ENCODE data around the gene SLC10A1. TPM values are rescaled to one million over a fixed set of nuclear protein-coding genes. Genes with fewer than 3 reads are reported as not detected.
"Not testable (repeated sequence)": the region's sequence is repeated elsewhere in the genome, so short reads cannot be mapped to it uniquely, and the experiment has no call there.

Gene SLC10A1
- total RNA-seq, 1 experiment from 2014 or later = not detected

- H3K27ac Mint-ChIP-seq; H2AFZ ChIP-seq (ENCODE audit: low read length); H3K9me3 Mint-ChIP-seq; H3K79me2 ChIP-seq (ENCODE audit: insufficient read depth, low read length); H2BK20ac ChIP-seq (ENCODE audit: low read depth, low read length, poor library complexity, severe bottlenecking); H3K4me2 ChIP-seq (ENCODE audit: insufficient read depth, insufficient read length, low read length); H2AK5ac ChIP-seq (ENCODE audit: insufficient read length, low read length); H3K27ac ChIP-seq (ENCODE audit: insufficient read length, low read depth, low read length); H2BK120ac ChIP-seq (ENCODE audit: low read depth, low read length, poor library complexity, severe bottlenecking); H3K4me3 Mint-ChIP-seq; H3K4me1 ChIP-seq (ENCODE audit: insufficient read depth, low read length); H3K79me1 ChIP-seq (ENCODE audit: insufficient read depth, low read depth, low read length, poor library complexity, severe bottlenecking); H3K4ac ChIP-seq (ENCODE audit: low read depth, low read length); H3K36me3 Mint-ChIP-seq (ENCODE audit: insufficient read depth in 1 of 3, low read depth in 3 of 3); H3K23me2 ChIP-seq (ENCODE audit: insufficient read length, low read depth, low read length, poor library complexity, severe bottlenecking); H4K91ac ChIP-seq (ENCODE audit: insufficient read length, low read depth, low read length); H3K56ac ChIP-seq (ENCODE audit: insufficient read length, low read depth, low read length); H4K8ac ChIP-seq (replicated peaks; ENCODE audit: insufficient read length, low read depth, low read length); H3K4me1 Mint-ChIP-seq; H2BK15ac ChIP-seq (ENCODE audit: low read depth, low read length); H3K23ac ChIP-seq (ENCODE audit: insufficient read length, low read depth, low read length); H3K14ac ChIP-seq (ENCODE audit: insufficient read depth, low read length); H3K27me3 Mint-ChIP-seq (ENCODE audit: low read depth); H3K9me3 ChIP-seq (ENCODE audit: control insufficient read depth, low read depth, low read length); H3T11ph ChIP-seq (ENCODE audit: low read length); DNase-seq; H3K18ac ChIP-seq (ENCODE audit: insufficient read length, low read depth, low read length); H3K9ac ChIP-seq (ENCODE audit: extremely low read depth, insufficient read length, low read length); H2BK5ac ChIP-seq (ENCODE audit: insufficient read length, low read length); H2BK12ac ChIP-seq (ENCODE audit: insufficient read length, low read depth, low read length); H3K27me3 ChIP-seq (ENCODE audit: insufficient read depth, low read length); H4K5ac ChIP-seq (ENCODE audit: insufficient read length, low read depth, low read length); H4K20me1 ChIP-seq (ENCODE audit: control insufficient read depth, insufficient read depth, insufficient read length): not testable (repeated sequence)
- no CpG with 5 or more reads among the region's 8 CpGs for WGBS (ENCODE audit: extremely low coverage, insufficient read length, low lambda C conversion rate)
Measured at GRCh38 chr14:69731919-69732598, 65.0 kb downstream of the SLC10A1 start.

Data from H9 (cell line).